Measurements from ENCODE around the gene PLAAT2. TPM values are rescaled to one million over a fixed set of nuclear protein-coding genes. Genes with fewer than 3 reads are reported as not detected.

PLAAT2 gene
- total and polyA plus RNA-seq, 2 of the 13 experiments (the other 11 are each of a cell fraction or from before 2014, with no cell fraction given): 0.22 TPM; not detected in 1

GRCh38 chr11:63520606-63521170 lies 42.5 kb downstream of the PLAAT2 start:
- H3K4me3 ChIP-seq (replicated peaks in 1 of 3; ENCODE audit: insufficient read depth in 1 of 3, low read depth in 2 of 3, low read length in 3 of 3): no peak overlapping the region
- no peaks in the 10 kb centered on the region; the same call in 1 of the 2 replicates for H3K9me3 ChIP-seq (ENCODE audit: low read length)
- H3K36me3 ChIP-seq (replicated peaks in 1 of 2; ENCODE audit: control insufficient read depth in 1 of 2, insufficient read depth in 2 of 2, low read length in 2 of 2): no peaks in the 10 kb centered on the region
- H3K4me1 ChIP-seq (ENCODE audit: insufficient read depth, low read length): no peaks in the 10 kb centered on the region
- no peak for DNase-seq (ENCODE audit: low spot score)
- H3K9ac ChIP-seq (ENCODE audit: insufficient read depth, low read depth, low read length): no peak overlapping the region
- H4K20me1 ChIP-seq (ENCODE audit: insufficient read depth, low read length): no peaks in the 10 kb centered on the region
- 25% methylated on average over 5 of the region's 5 CpGs for WGBS (ENCODE audit: low lambda C conversion rate)
- in situ Hi-C loops (cut with HindIII; ENCODE audit: extremely low pct_ligation_motif_present, low pct_unique_long_range_greater_than_20kb) (no loop called here), intact Hi-C loops (cut with micrococcal nuclease; ENCODE audit: unreplicated experiment) (no loop called here)
- POLR2A ChIA-PET: no interaction called here
- no peak overlapping the region for H2AFZ ChIP-seq (ENCODE audit: low read length)
- no peaks in the 10 kb centered on the region for H3K79me2 ChIP-seq (ENCODE audit: insufficient read depth, low read length)
- H3K27me3 ChIP-seq (ENCODE audit: control insufficient read depth in 1 of 2, insufficient read depth in 2 of 2, low read length in 2 of 2): no peaks in the 10 kb centered on the region; a peak in 1 of 5 replicates
- no peak for ATAC-seq
- TF ChIP-seq CENPX (CRISPR knock-in tag; IDR thresholded peaks at IDR 0.05) (no peak), ASH2L (IDR thresholded peaks at IDR 0.05; ENCODE audit: insufficient read length, low read depth, low read length) (no peak), TEAD3 (CRISPR knock-in tag; optimal IDR thresholded peaks at IDR 0.05; ENCODE audit: borderline replicate concordance) (no peak), ZBTB33 (CRISPR knock-in tag; IDR thresholded peaks at IDR 0.05) (no peak)
- FAIRE-seq: no peak
- H3K4me2 ChIP-seq (ENCODE audit: low read depth, low read length): no peak overlapping the region
- no TSS peak for BruUV-seq (replicated peaks)
- H3K27ac ChIP-seq (ENCODE audit: extremely low read length, insufficient read depth, low read length): no peak overlapping the region
- CTCF ChIA-PET (ENCODE audit: low intra/inter-chr PET ratio, low total read pairs): no interaction called here

- Histone ChIP-seq H3K4me1 (ENCODE audit: insufficient read depth, low read length) (no peaks in the 10 kb centered on the region), H3K4me3 (replicated peaks in 1 of 3; ENCODE audit: insufficient read depth in 1 of 3, low read depth in 2 of 3, low read length in 3 of 3) (no peak overlapping the region), H3K79me2 (ENCODE audit: insufficient read depth, low read length) (no peaks in the 10 kb centered on the region), H3K36me3 (replicated peaks in 1 of 2; ENCODE audit: control insufficient read depth in 1 of 2, insufficient read depth in 2 of 2, low read length in 2 of 2) (no peaks in the 10 kb centered on the region), H2AFZ (ENCODE audit: low read length) (no peak overlapping the region), H3K9ac (ENCODE audit: insufficient read depth, low read depth, low read length) (no peak overlapping the region), H4K20me1 (ENCODE audit: insufficient read depth, low read length) (no peaks in the 10 kb centered on the region), H3K27ac (ENCODE audit: extremely low read length, insufficient read depth, low read length) (no peak overlapping the region), H3K27me3 (ENCODE audit: control insufficient read depth in 1 of 2, insufficient read depth in 2 of 2, low read length in 2 of 2) (peaks cover 0 to 6% of the 10 kb centered on the region in 2 experiments; a peak in 1 of 5 replicates), H3K9me3 (ENCODE audit: low read length) (no peaks in the 10 kb centered on the region), H3K4me2 (ENCODE audit: low read depth, low read length) (no peak overlapping the region)
- no peak for DNase-seq (ENCODE audit: low spot score)
- no peak for ATAC-seq
- in situ Hi-C loops (cut with HindIII; ENCODE audit: extremely low pct_ligation_motif_present, low pct_unique_long_range_greater_than_20kb): no loop called here
- WGBS (ENCODE audit: low lambda C conversion rate): 4% methylated on average over 1 of the region's 1 CpG
- ChIA-PET POLR2A (no interaction called here), CTCF (ENCODE audit: low intra/inter-chr PET ratio, low total read pairs) (no interaction called here)
- BruUV-seq (replicated peaks): no TSS peak
- intact Hi-C loops (cut with micrococcal nuclease; ENCODE audit: unreplicated experiment): no loop called here
- FAIRE-seq: no peak
- no peak for TF ChIP-seq ZNF83 (CRISPR knock-in tag; IDR thresholded peaks at IDR 0.05; ENCODE audit: borderline replicate concordance)
- no peak for TF ChIP-seq KLF11 (CRISPR knock-in tag; IDR thresholded peaks at IDR 0.05)
- no peak for TF ChIP-seq PHB2 (IDR thresholded peaks at IDR 0.05; ENCODE audit: partially characterized antibody)
- TF ChIP-seq ZSCAN21 (CRISPR knock-in tag; IDR thresholded peaks at IDR 0.05; ENCODE audit: borderline replicate concordance): no peak
- no peak for TF ChIP-seq ZNF652 (CRISPR knock-in tag; IDR thresholded peaks at IDR 0.05; ENCODE audit: borderline replicate concordance, low read depth)
- no peak for TF ChIP-seq ZBTB34 (CRISPR knock-in tag; IDR thresholded peaks at IDR 0.05)
- no peak for TF ChIP-seq ZNF20 (CRISPR knock-in tag; IDR thresholded peaks at IDR 0.05)
- TF ChIP-seq MXD1 (CRISPR knock-in tag; IDR thresholded peaks at IDR 0.05): no peak
- TF ChIP-seq FOXM1 (CRISPR knock-in tag; IDR thresholded peaks at IDR 0.05): no peak
- no peak for TF ChIP-seq ZNF550 (CRISPR knock-in tag; IDR thresholded peaks at IDR 0.05; ENCODE audit: borderline replicate concordance)
Measured at GRCh38 chr11:63518548-63518947, 44.6 kb downstream of the PLAAT2 start.
